Ovary (tissue), 3 donors: ENCODE measurements around the gene EXOC6B.

Experiments
- EP300 ChIP-seq: sonication (generic); formaldehyde crosslinking; IDR thresholded peaks from one replicate; pipeline ENCODE4 v1.6.1; 2017; ENCODE audit warnings: antibody characterized with exemption
- POLR2A ChIP-seq: fragments of 450-650 bp; IDR thresholded peaks from one replicate; pipeline ENCODE4 v1.6.1; 2017; ENCODE audit warnings: antibody characterized with exemption, mild to moderate bottlenecking, moderate library complexity
- TF ChIP-seq, protein P1 (sequence below), 3 donors: fragments of 450-650 bp in 2 of 3; fragments of 200-600 bp in 1 of 3; IDR thresholded peaks; one replicate each; pipeline versions ENCODE4 v1.5.1 to v1.8.0; 2016 to 2022; ENCODE audit warnings: antibody characterized with exemption in 3 of 3, mild to moderate bottlenecking in 1 of 3
- donor health status: DM: no; HTN: no; CAD: no.

DNA sequence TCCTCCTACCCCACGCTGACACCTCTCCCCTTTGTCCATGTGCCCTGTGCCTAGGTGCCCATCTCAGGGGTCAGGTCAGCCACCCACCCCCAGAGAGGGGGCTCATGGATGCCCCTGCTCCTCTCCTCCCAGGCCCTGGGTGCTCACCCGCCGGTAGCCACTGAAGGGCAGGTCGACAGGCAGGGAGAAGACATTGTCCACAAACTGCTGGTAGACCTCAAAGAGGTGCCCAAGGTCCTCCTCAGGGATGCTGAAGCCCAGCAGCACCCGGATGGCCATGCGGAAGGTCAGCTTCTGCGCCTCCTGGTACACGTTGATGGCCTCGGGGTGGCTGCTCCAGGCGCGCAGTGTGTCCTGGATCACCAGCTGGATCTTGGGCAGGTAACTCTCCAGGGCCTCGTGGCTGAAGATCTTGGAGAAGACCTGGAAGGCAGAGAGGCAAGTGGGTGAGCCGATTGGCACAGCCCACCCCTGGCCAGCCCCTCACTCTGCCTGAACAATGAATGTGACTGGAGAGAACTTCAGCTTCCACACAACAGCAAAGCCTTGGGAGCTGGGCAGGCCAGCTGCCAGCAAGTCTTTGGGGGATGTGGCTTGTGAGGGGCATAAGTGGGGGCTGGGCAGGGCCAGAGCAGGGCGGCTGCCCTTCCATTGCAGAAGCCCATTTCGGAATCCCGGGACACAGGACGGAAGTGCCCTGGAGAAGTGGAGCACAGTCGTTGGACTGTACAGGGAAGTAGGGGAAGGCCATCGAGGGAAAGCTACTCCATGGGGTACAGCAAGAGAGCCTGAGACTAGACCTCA is 690.6 kb downstream of the EXOC6B start:
- TF ChIP-seq POLR2A (no peak), EP300 (no peak)
- TF ChIP-seq, protein P1, sequence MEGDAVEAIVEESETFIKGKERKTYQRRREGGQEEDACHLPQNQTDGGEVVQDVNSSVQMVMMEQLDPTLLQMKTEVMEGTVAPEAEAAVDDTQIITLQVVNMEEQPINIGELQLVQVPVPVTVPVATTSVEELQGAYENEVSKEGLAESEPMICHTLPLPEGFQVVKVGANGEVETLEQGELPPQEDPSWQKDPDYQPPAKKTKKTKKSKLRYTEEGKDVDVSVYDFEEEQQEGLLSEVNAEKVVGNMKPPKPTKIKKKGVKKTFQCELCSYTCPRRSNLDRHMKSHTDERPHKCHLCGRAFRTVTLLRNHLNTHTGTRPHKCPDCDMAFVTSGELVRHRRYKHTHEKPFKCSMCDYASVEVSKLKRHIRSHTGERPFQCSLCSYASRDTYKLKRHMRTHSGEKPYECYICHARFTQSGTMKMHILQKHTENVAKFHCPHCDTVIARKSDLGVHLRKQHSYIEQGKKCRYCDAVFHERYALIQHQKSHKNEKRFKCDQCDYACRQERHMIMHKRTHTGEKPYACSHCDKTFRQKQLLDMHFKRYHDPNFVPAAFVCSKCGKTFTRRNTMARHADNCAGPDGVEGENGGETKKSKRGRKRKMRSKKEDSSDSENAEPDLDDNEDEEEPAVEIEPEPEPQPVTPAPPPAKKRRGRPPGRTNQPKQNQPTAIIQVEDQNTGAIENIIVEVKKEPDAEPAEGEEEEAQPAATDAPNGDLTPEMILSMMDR (IDR thresholded peaks at IDR 0.05) = no peak
